PC-3 (cell line): Measurements from ENCODE around the gene CDC25B. TPM values are rescaled to one million over a fixed set of nuclear protein-coding genes. Genes with fewer than 3 reads are reported as not detected.

ENCODE experiments used
- ATAC-seq: fragments of 200-7000 bp; cut with Tn5 transposase; 2 replicates; pipeline ENCODE4 v1.9.1; 2020; ENCODE audit warnings: mild to moderate bottlenecking, moderate library complexity
- BruUV-seq: library from RNA; stranded (reverse); fragments of 400-500 nt; replicated peaks from 2 replicates; lab custom pipeline; 2021; lab: Mats Ljungman, UMichigan
- CTCF ChIA-PET: fragments of 300-600 bp; sonication (Branson Sonifier 250); formaldehyde crosslinking; loops from one replicate; lab custom pipeline; 2022; ENCODE audit warnings: antibody characterized with exemption; lab: Charles Lee
- POLR2A ChIA-PET: fragments of 300-600 bp; sonication (Branson Sonifier 250); formaldehyde crosslinking; loops from one replicate; lab custom pipeline; 2022; ENCODE audit warnings: antibody characterized with exemption; ENCODE audit not compliant: unreplicated experiment; lab: Charles Lee
- DNase-seq: peaks from one replicate; pipeline ENCODE4 v3.0.0-alpha.2; 2015
- H2AFZ ChIP-seq: fragments of 300-600 bp; sonication (generic); 2 replicates; pipeline ENCODE4 v1.6.0; 2016; ENCODE audit warnings: antibody characterized with exemption, low read length
- H3F3A ChIP-seq: fragments of 300-600 bp; sonication (generic); one replicate; pipeline ENCODE4 v1.6.0; 2017; ENCODE audit warnings: antibody characterized with exemption, low read length, control low read depth, mild to moderate bottlenecking; ENCODE audit not compliant: unreplicated experiment
- H3K27ac ChIP-seq: fragments of 300-600 bp; sonication (generic); 2 replicates; pipeline ENCODE4 v1.5.1; 2016; ENCODE audit warnings: mild to moderate bottlenecking, low read length
- H3K27me3 ChIP-seq: fragments of 300-600 bp; sonication (generic); 2 replicates; pipeline ENCODE4 v1.6.1; 2016; ENCODE audit warnings: low read length, mixed read lengths
- H3K36me3 ChIP-seq: fragments of 300-600 bp; sonication (generic); 2 replicates; pipeline ENCODE4 v1.6.1; 2016; ENCODE audit warnings: low read depth, mixed run types, low read length, mixed read lengths
- H3K4me1 ChIP-seq: fragments of 300-600 bp; sonication (generic); 2 replicates; pipeline ENCODE4 v1.5.1; 2016; ENCODE audit warnings: low read length; ENCODE audit not compliant: insufficient read depth
- H3K4me2 ChIP-seq: fragments of 300-600 bp; sonication (generic); 2 replicates; pipeline ENCODE4 v1.6.0; 2016; ENCODE audit warnings: low read length
- H3K4me3 ChIP-seq: fragments of 300-600 bp; sonication (generic); 2 replicates; pipeline ENCODE4 v1.5.1; 2016; ENCODE audit warnings: mild to moderate bottlenecking, low read length, mixed read lengths
- H3K79me2 ChIP-seq: fragments of 300-600 bp; sonication (generic); 2 replicates; pipeline ENCODE4 v1.6.1; 2017; ENCODE audit warnings: low read length, mixed read lengths
- H3K9ac ChIP-seq: fragments of 300-600 bp; sonication (generic); 2 replicates; pipeline ENCODE4 v1.6.0; 2016; ENCODE audit warnings: mild to moderate bottlenecking, low read length
- H3K9me2 ChIP-seq: fragments of 300-600 bp; sonication (generic); replicated peaks from 2 replicates; pipeline ENCODE4 v1.6.1; 2016; ENCODE audit warnings: mixed run types, low read length, mixed read lengths
- H3K9me3 ChIP-seq: fragments of 300-600 bp; sonication (generic); 2 replicates; pipeline ENCODE4 v1.6.1; 2016; ENCODE audit warnings: low read length, mixed read lengths
- H4K20me1 ChIP-seq: fragments of 300-600 bp; sonication (generic); 2 replicates; pipeline ENCODE4 v1.6.1; 2016; ENCODE audit warnings: low read length, mixed read lengths
- EZH2 ChIP-seq: fragments of 300-600 bp; sonication (generic); IDR thresholded peaks from one replicate; pipeline ENCODE4 v1.6.1; 2017; ENCODE audit warnings: antibody characterized with exemption, mild to moderate bottlenecking, low read length; ENCODE audit not compliant: unreplicated experiment
- EZH2phosphoT487 ChIP-seq: fragments of 300-600 bp; sonication (generic); IDR thresholded peaks from 2 replicates; pipeline ENCODE4 v1.6.1; 2018; ENCODE audit warnings: mild to moderate bottlenecking, antibody characterized with exemption, low read length, borderline replicate concordance
- intact Hi-C: fragments of 100-400 bp; cut with micrococcal nuclease; formaldehyde crosslinking; loops from 2 replicates; pipeline ENCODE4 v1.9.0; 2023
- total RNA-seq: library from RNA; depleted of rRNA; stranded (reverse); fragments of >200 nt; gene quantifications from 2 replicates; pipeline ENCODE4 v1.2.3, GENCODE V29; 2014
- TF ChIP-seq, protein P1 (sequence below): fragments of 300-600 bp; sonication (generic); conservative IDR thresholded peaks from 2 replicates; pipeline ENCODE4 v1.5.1; 2017; ENCODE audit warnings: antibody characterized with exemption, low read depth, mild to moderate bottlenecking, low read length

The CDC25B gene
- total RNA-seq, 1 experiment from 2014 or later: 89.7 TPM

DNA sequence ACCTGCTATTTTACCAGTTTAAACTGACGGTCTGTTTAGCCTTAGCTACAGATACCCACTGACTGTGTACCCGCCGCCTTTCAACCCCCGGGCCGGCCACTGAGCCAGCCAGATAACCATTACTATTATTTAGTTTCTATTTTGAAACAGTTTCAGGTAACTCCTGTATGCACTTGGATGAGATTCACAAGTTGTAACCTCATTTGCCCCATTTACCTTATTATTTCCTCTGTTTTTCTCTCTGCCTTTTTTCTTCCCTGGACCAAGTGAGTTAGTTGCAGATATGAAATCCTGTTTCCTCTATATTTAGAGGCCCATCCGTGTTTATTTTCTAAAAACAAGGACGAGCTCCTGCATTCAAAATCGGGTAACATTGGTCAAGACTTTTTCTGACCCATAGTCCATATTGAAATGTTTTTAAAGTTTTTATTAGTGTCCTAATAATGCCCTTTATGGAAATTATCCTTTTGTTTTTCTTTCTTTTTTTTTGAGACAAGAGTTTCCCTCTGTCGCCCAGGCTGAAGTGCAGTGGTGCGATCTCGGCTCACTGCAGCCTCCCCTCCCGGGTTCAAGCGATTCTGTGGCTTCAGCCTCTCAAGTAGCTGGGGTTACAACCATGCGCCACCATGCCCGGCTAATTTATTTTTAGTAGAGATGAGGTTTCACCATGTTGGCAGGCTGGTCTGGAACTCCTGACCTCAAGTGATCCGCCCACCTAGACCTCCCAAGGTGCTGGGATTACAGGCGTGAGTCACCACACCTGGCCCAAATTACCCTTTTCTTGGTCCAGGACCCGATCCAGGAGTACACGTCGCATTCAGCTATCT lies 25.0 kb downstream of the CDC25B start:
- H3K79me2 ChIP-seq: peaks cover 22% of the 10 kb centered on the region
- peak overlapping the region; percentile 94 for H3K27ac ChIP-seq
- peaks cover 26% of the 10 kb centered on the region for H3K36me3 ChIP-seq
- CTCF ChIA-PET: interaction anchor here (1.2 to 1.5 kb wide), 2 partner anchors 35 to 40 kb away, joined by 6 to 13 read pairs; partner anchors contain the start of genes CENPB and SPEF1
- H3F3A ChIP-seq: no peaks in the 10 kb centered on the region
- no peaks in the 10 kb centered on the region for H3K9me3 ChIP-seq
- TSS peak; percentile 68 for BruUV-seq
- H3K4me3 ChIP-seq: peak overlapping the region; percentile 85
- intact Hi-C loops: loop anchor here (1.0 to 2.0 kb wide), 5 partner anchors 10 to 34 kb away; partner anchors contain the start of genes CDC25B and MAVS
- peak overlapping the region; percentile 92 for H3K4me2 ChIP-seq
- H3K27me3 ChIP-seq: no peaks in the 10 kb centered on the region
- ATAC-seq: no peak
- H3K9me2 ChIP-seq: no peaks in the 10 kb centered on the region
- H3K4me1 ChIP-seq: peaks cover 27% of the 10 kb centered on the region
- DNase-seq: peak; percentile 34
- peak overlapping the region; percentile 95 for H3K9ac ChIP-seq
- peak overlapping the region; percentile 85 for H2AFZ ChIP-seq
- no peak for TF ChIP-seq EZH2phosphoT487
- TF ChIP-seq, protein P1, sequence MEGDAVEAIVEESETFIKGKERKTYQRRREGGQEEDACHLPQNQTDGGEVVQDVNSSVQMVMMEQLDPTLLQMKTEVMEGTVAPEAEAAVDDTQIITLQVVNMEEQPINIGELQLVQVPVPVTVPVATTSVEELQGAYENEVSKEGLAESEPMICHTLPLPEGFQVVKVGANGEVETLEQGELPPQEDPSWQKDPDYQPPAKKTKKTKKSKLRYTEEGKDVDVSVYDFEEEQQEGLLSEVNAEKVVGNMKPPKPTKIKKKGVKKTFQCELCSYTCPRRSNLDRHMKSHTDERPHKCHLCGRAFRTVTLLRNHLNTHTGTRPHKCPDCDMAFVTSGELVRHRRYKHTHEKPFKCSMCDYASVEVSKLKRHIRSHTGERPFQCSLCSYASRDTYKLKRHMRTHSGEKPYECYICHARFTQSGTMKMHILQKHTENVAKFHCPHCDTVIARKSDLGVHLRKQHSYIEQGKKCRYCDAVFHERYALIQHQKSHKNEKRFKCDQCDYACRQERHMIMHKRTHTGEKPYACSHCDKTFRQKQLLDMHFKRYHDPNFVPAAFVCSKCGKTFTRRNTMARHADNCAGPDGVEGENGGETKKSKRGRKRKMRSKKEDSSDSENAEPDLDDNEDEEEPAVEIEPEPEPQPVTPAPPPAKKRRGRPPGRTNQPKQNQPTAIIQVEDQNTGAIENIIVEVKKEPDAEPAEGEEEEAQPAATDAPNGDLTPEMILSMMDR: no peak
- TF ChIP-seq EZH2: no peak
- POLR2A ChIA-PET: interaction anchor here (0.6 to 1.1 kb wide), 3 partner anchors 10 to 71 kb away, joined by 4 to 11 read pairs (median 4); partner anchors contain the start of gene CENPB
- no peaks in the 10 kb centered on the region for H4K20me1 ChIP-seq

DNA sequence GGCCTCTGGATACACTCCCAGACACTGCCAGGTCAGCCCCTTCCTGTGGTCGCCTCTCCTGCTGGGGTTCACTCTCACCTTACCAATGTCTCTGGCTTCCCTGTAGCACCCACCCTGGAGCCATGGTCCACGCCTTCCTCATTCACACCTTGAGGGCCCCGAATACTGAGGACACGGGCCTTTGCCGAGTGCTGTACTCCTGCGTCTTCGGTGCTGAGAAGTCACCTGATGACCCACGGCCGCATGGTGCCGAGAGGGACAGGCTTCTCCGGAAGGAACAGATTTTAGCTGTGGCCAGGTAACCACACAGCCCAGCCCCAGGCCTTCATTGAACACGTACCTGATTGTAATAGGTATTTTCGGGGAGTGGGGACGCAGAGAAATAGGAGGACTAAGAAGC lies 25.9 kb downstream of the CDC25B start:
- TF ChIP-seq EZH2phosphoT487: no peak
- no peak for TF ChIP-seq EZH2
- TF ChIP-seq, protein P1: no peak
- no peak overlapping the region for H2AFZ ChIP-seq
- DNase-seq: no peak
- no peaks in the 10 kb centered on the region for H3K27me3 ChIP-seq
- no peaks in the 10 kb centered on the region for H3K9me3 ChIP-seq
- ATAC-seq: no peak
- no peak overlapping the region; the same call in 1 of the 2 replicates for H3K9ac ChIP-seq
- no TSS peak for BruUV-seq
- H3K36me3 ChIP-seq: peaks cover 29% of the 10 kb centered on the region
- POLR2A ChIA-PET: no interaction called here
- H3K4me2 ChIP-seq: peak overlapping the region; percentile 92
- peak overlapping the region; percentile 85 for H3K4me3 ChIP-seq
- H3F3A ChIP-seq: no peaks in the 10 kb centered on the region
- H4K20me1 ChIP-seq: no peaks in the 10 kb centered on the region
- peaks cover 22% of the 10 kb centered on the region for H3K79me2 ChIP-seq
- H3K27ac ChIP-seq: no peak overlapping the region
- CTCF ChIA-PET: interaction anchor here (1.5 kb wide), 1 partner anchor 41 kb away, joined by 6 read pairs; the partner anchor contains the start of gene SPEF1
- no peaks in the 10 kb centered on the region for H3K9me2 ChIP-seq
- peaks cover 27% of the 10 kb centered on the region for H3K4me1 ChIP-seq
- intact Hi-C loops: loop anchor here (2.0 kb wide), 3 partner anchors 25 to 33 kb away; partner anchors contain the start of genes CDC25B and MAVS
